GM19193 (cell line): ENCODE data around the gene GTPBP2.
A peak's percentile ranks its signal among the peaks of the same experiment; 100 is the strongest.

ENCODE experiments used
- POLR2A ChIP-seq: IDR thresholded peaks from 4 replicates; pipeline ENCODE4 v1.6.1; 2011; ENCODE audit not compliant: insufficient read depth, insufficient read length; ENCODE audit errors: extremely low read depth

The GTPBP2 gene

DNA sequence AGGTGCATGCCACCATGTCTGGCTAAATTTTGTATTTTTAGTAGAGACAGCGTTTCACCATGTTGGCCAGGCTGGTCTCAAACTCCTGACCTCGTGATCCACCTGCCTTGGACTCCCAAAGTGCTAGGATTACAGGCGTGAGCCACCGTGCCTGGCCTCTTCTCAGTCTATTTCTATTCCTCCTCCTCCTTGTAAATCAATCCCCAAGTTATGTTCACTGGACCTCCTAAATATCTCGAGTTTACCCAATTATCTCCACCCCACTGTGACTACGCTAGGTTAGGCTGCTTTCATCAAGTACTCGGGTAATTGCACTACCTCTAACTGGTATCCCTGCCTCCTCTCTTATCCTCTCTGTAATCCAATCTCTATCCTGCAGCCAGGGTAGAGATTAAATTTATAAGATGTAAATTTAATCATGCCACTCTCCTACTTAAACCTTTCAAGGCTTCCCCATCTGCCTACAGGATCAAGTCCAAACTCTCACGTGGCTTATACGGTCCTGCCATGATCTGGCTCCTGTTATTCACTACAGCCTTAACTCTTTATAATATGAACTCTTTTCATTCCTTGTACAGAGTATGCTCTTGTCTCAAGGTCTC, 5.7 kb upstream of the GTPBP2 start:
- no peak for TF ChIP-seq POLR2A

DNA sequence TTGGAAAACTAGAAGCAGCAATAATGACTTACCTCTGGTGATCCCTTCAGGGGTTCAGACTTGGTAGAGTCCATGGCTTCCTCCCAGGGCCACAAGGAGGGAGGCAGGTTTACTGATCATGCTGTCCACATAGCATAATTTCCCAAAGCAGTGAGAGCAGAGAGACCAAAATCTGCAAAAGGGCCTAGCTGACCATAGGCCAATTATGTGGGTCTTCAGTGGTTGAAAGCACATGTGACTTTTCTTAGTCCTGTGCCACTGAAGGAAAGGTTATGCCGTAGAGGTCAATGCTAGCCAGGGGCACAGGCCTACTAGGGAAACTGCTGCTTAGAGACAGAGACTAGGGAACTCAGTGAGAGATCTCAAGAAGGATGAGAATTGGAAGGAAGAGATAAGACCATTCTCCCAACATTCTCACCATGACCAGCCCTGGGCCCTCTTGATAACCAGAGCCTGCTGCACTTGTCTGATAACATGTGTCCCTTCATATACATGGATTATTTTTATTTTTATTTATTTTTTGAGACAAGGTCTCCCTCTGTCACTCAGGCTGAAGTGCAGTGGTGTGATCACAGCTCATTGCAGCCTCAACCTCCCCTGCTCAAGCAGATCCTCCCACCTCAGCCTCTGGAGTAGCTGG, 2.0 kb upstream of the GTPBP2 start:
- TF ChIP-seq POLR2A: no peak

DNA sequence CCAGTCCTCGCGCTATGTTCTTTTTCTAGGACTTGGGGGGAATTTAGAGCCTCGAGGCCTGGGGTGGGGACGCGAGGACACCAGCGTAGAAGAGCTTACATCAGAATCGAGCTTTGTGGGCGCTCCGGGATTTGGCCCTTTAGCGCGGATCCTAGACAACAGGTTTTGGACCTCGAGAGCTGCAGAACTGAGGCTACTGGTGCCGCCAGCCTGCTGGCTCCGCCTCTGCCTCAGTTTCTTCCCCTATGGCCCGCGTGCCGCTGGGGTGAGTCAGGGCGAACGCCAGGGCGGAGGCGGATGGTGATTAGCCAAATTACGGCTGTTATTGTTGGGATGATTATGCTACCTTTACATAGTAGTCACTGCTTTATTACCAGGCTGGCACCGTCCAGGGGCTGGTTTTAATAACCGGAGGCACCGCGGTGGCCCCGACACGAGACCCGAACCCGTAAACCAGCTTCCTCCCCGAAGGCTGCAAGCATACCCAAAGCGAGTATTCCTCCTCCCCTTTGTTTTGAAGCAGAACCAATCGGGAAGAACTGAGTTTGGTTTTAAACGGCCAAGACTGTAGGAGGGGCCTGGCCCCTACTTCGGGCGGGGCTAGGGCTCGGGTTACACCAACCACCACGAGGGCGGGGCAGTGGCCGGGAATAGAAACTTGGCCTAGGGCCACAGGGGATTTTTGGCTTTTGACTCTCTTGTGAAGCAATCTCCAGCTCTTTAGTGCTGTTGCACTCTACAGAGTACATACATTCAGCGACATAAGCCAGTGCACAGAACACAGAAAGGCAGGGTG, 639 bp upstream of the GTPBP2 start:
- TF ChIP-seq POLR2A: peak; percentile 71

DNA sequence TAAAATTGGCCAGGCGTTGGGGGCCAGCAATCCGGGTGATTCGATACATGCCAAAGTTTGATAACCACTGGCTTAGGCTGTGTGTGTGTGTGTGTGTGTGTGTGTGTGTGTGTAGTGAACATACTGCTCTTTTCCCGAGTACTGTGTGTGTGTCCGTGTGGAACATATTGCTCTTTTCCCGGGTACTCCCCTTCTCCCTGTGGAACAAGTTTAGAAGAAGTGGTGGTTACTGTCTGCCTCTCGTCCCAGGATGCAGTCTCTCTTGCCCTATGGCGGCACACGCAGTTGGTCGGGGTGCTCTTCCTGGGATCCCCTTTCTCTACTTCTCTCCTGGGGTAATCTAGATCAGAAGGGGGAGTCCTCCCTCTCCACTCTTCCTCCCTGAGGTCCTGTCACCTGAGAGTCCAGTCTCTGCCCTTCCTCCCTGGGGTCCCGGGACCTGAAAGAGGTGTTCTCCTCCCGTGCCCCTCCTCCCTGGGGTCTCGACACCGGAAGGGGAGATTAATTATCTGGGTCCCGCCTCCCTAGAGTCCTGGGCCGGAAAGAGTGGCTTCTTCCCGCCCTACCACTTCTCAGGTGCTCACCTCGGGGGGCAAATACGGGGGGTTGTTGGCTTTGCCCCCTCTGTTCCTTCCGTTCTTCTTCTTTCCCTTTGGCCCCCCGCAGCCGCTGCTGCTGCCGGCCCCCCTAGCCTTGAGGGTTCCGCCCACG, 516 bp downstream of the GTPBP2 start:
- no peak for TF ChIP-seq POLR2A

DNA sequence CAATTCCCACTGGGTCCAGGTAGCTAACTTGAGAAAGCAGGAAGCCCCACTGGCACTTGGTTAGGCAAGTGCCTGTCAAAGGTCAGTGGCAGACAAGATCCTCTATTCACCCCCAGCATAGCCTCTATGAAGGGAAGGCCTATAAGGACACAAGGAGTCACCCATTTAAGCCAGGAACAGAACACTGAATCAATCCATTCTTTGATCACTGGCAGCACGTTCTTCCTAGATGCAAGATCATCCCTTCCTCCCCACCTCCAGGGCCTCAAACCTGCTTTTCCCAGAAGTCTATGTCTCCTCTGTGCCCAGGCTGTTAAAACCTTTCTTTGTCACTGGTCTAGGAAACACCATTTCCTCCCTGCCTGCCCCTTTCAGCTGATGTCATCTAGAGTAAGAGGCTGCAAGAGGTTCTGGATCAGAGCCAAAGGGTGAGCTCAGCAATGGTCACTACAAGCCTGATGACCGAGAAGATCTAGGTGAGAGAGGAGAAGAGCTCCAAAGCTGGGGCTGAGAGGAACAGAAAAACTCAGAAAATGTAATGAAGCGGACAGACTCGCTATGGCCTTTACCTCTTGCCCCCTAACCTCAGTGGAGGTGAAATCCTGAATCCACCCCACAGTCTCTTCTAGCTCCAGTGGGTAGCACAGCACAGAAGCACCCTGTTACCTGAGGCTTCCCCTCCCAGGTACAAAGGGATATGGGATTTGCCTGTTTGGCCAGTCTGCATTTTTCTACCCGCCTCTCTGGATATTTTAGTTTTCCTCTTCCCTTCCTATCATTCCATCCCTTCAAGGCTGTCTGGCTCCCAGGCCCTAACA, 1.8 kb downstream of the GTPBP2 start:
- TF ChIP-seq POLR2A: peak; percentile 26

DNA sequence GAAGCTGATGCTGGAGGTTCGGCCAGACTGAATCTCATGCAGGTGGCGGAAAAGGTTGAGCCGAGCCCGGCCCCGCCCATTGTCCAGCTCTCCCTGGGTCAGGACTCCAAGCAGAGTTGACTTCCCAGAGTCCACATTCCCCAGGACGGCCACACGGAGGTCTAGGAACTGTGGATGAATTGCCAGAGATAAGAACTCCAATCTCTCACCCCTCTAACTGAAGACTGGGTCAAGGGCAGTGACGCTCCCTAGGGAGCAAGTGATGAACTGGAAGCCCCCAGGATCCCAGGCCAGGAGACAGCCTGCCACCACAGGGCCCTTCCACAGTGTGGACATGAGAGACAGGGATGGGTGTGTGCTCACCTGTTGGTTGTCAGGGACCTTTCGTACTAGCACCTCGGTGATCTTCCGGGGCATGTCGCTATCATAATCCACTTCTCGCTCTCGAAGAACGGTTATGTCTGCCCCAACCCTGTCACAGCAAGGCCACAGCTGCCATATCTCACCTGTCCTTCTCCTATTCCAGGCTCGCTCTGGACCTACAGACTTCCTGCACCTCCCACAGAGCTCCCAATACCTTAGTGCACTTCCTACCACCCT, 3.6 kb downstream of the GTPBP2 start:
- TF ChIP-seq POLR2A: no peak

GRCh38 chr6:43624786-43625288, 4.2 kb downstream of the GTPBP2 start:
- no peak for TF ChIP-seq POLR2A

GRCh38 chr6:43623880-43624785, 4.9 kb downstream of the GTPBP2 start:
- TF ChIP-seq POLR2A: no peak

DNA sequence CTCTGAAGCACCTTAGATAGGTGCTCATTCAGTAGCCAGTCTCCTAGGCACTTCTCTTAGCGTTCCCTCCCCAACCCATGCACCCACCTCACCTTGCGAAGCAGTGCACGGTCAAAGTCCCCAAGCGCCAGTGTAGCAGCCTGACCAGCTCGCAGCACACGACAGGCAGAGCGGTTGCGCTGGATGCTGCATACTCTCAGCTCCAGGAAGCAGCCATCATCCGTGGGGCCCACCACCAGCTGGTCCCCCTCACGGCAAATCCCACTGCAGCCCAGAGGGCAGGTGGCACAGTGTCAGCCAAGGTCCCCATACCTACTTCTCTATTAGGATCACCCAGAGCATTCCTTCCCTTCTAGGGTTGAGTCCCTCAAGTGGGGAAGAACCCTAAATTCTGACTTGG, 6.5 kb downstream of the GTPBP2 start:
- no peak for TF ChIP-seq POLR2A

DNA sequence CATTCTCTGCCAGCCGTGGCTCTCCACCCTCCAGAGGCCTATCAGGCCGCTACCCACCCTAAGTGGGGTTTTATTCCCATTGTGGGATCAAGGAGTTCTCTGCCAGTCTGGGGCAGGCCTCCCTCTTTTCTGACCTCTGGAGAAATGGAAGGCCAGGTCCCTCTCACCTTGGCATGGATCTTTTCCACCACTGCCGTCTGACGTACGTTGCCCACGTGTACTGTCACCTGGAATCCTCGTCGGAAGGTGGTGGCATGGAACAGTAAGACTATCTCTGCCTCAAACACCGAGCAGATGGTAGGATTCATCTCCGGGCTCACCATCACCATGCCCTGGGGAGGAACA, 7.3 kb downstream of the GTPBP2 start:
- no peak for TF ChIP-seq POLR2A

- no peak for TF ChIP-seq POLR2A
These were observed 7.8 kb downstream of the GTPBP2 start for GRCh38 chr6:43621078-43621835.

- TF ChIP-seq POLR2A: no peak
These were observed 12.2 kb downstream of the GTPBP2 start for GRCh38 chr6:43616725-43617472.
